K562 (cell line): ENCODE measurements around the gene NBEAL2. TPM values are rescaled to one million over a fixed set of nuclear protein-coding genes. Genes with fewer than 3 reads are reported as not detected.
"Not testable (repeated sequence)": the region's sequence is repeated elsewhere in the genome, so short reads cannot be mapped to it uniquely, and the experiment has no call there.

Source experiments
- ATAC-seq: fragments of 200-7000 bp; cut with Tn5 transposase; 3 replicates; pipeline ENCODE4 v1.9.1; 2020; ENCODE audit warnings: moderate library complexity
- BruUV-seq: library from RNA; stranded (reverse); fragments of 400-500 nt; replicated peaks from 2 replicates; lab custom pipeline; 2021; lab: Mats Ljungman, UMichigan
- CTCF ChIA-PET: fragments of 300-600 bp; formaldehyde crosslinking; extraction: SDS; loops from one replicate; lab custom pipeline; 2021; ENCODE audit warnings: low intra/inter-chr PET ratio; lab: Yijun Ruan, JAX
- POLR2A ChIA-PET: fragments of 300-600, 350-650 bp; sonication (Branson Sonifier 250); formaldehyde crosslinking; extraction: SDS; loops from one replicate; lab custom pipeline; 2021; ENCODE audit warnings: antibody characterized with exemption, inconsistent platforms; lab: Yijun Ruan, JAX
- DNase-seq, 4 experiments: peaks; one replicate each; pipeline versions ENCODE4 v3.0.0 to v3.0.0-alpha.2; 2011 to 2018; ENCODE audit warnings: low spot score in 3 of 4, mixed read lengths in 3 of 4; ENCODE audit errors: extremely low read depth in 1 of 4
- FAIRE-seq: peaks from 2 replicates; lab custom pipeline; 2011; peaks lifted over from hg19 to GRCh38; lab: Jason Lieb, UNC
- H2AFZ ChIP-seq: 2 replicates; pipeline ENCODE4 v1.6.0; 2011; ENCODE audit warnings: low read depth, low read length, control low read depth, inconsistent platforms
- H3K27ac ChIP-seq: fragments of 200-600 bp; 3 replicates; pipeline ENCODE4 v1.8.0; 2011; ENCODE audit warnings: low read depth, mild to moderate bottlenecking, control low read depth, inconsistent platforms, low read length, moderate library complexity, mixed read lengths; ENCODE audit errors: extremely low read depth
- H3K27me3 ChIP-seq, 2 experiments: fragments of 300-600 bp in 1 of 2; 2 replicates in 1 of 2; 3 replicates in 1 of 2; pipeline versions ENCODE4 v1.6.0 to v1.8.0; 2011; ENCODE audit warnings: inconsistent platforms in 2 of 2, low read length in 2 of 2, mild to moderate bottlenecking in 1 of 2, mixed read lengths in 1 of 2, moderate library complexity in 1 of 2; ENCODE audit not compliant: control insufficient read depth in 2 of 2, insufficient read depth in 2 of 2
- H3K36me3 ChIP-seq: fragments of 300-600 bp; 3 replicates; pipeline ENCODE4 v1.8.0; 2011; ENCODE audit warnings: mild to moderate bottlenecking, low read length, inconsistent platforms; ENCODE audit not compliant: control insufficient read depth, insufficient read depth
- H3K4me1 ChIP-seq, 2 experiments: fragments of 200-600 bp in 1 of 2; replicated peaks in 1 of 2; 2 replicates in 1 of 2; 3 replicates in 1 of 2; pipeline versions ENCODE4 v1.5.1 to v1.8.0; 2011; ENCODE audit warnings: inconsistent platforms in 2 of 2, low read length in 2 of 2, mild to moderate bottlenecking in 1 of 2, mixed read lengths in 1 of 2, moderate library complexity in 1 of 2; ENCODE audit not compliant: control insufficient read depth in 2 of 2, insufficient read depth in 2 of 2
- H3K4me2 ChIP-seq: 2 replicates; pipeline ENCODE4 v1.6.1; 2011; ENCODE audit warnings: low read length, control low read depth, inconsistent platforms, mixed read lengths; ENCODE audit not compliant: insufficient read depth
- H3K4me3 ChIP-seq: fragments of 200-600 bp; sonication (generic), shearing (Covaris generic); 2 replicates; pipeline ENCODE4 v1.5.1; 2016; ENCODE audit warnings: control low read depth, inconsistent platforms
- H3K79me2 ChIP-seq: fragments of 200-600 bp; 3 replicates; pipeline ENCODE4 v1.8.0; 2011; ENCODE audit warnings: low read length, inconsistent platforms; ENCODE audit not compliant: control insufficient read depth, insufficient read depth
- H3K9ac ChIP-seq, 2 experiments: 2 replicates each; pipeline versions ENCODE4 v1.6.0 to v1.6.1; 2011; ENCODE audit warnings: low read depth in 2 of 2, low read length in 2 of 2, control low read depth in 1 of 2, inconsistent platforms in 1 of 2, mild to moderate bottlenecking in 1 of 2, mixed read lengths in 1 of 2; ENCODE audit not compliant: insufficient read depth in 1 of 2
- H3K9me1 ChIP-seq: one replicate; pipeline ENCODE4 v1.6.0; 2011; ENCODE audit warnings: inconsistent platforms, mild to moderate bottlenecking, low read length, moderate library complexity; ENCODE audit not compliant: control insufficient read depth, insufficient read depth
- H3K9me3 ChIP-seq: replicated peaks from 2 replicates; pipeline ENCODE4 v1.5.1; 2011; ENCODE audit warnings: low read depth, low read length, inconsistent platforms; ENCODE audit not compliant: control insufficient read depth, insufficient read depth
- H4K20me1 ChIP-seq: replicated peaks from 2 replicates; pipeline ENCODE4 v1.6.1; 2011; ENCODE audit warnings: low read length, inconsistent platforms, mixed read lengths; ENCODE audit not compliant: control insufficient read depth, insufficient read depth
- MEIS2 ChIP-seq: fragments of 450-650 bp; IDR thresholded peaks from 2 replicates; pipeline ENCODE4 v1.6.1; 2014; ENCODE audit warnings: mild to moderate bottlenecking; ENCODE audit not compliant: partially characterized antibody
- PATZ1 ChIP-seq: fragments of 250-450 bp; sonication (Bioruptor Pico); IDR thresholded peaks from 2 replicates; pipeline ENCODE4 v1.5.0; 2020; ENCODE audit warnings: mild to moderate bottlenecking, borderline replicate concordance
- POLR2AphosphoS5 ChIP-seq: IDR thresholded peaks from 2 replicates; pipeline ENCODE4 v1.6.1; 2011; ENCODE audit warnings: mild to moderate bottlenecking, low read depth, low read length, moderate library complexity; ENCODE audit not compliant: control insufficient read depth, insufficient read depth
- WGBS: fragments of 100-300 bp; shearing (Covaris generic); methylation state at CpG from one replicate; pipeline ENCODE4 v1.1.6; 2016; ENCODE audit warnings: low coverage, mixed read lengths; ENCODE audit not compliant: insufficient coverage; ENCODE audit errors: missing lambda C conversion rate; 5-methylcytosine and 5-hydroxymethylcytosine counted together
- in situ Hi-C: fragments of 300-500 bp; cut with MboI; formaldehyde crosslinking; loops from 4 replicates; pipeline ENCODE4 v1.15.0; 2018; ENCODE audit warnings: inconsistent platforms, mixed read lengths
- intact Hi-C: fragments of 100-400 bp; cut with micrococcal nuclease; formaldehyde crosslinking; loops from 2 replicates; pipeline ENCODE4 v1.14.2; 2022
- polyA plus RNA-seq, 8 experiments: library from polyadenylated mRNA; depleted of rRNA in 4 of 8; stranded (reverse) in 5 of 8; unstranded in 3 of 8; fragments of >200 nt; fragmentation: Nextera tagmentation in 2 of 8; fragmentation: Illumina TruSeq in 1 of 8; extraction: Ambion mirVana in 2 of 8; extraction: Trizol in 1 of 8; gene quantifications; 2 replicates each; pipeline versions ENCODE4 v1.2.1 to v1.2.3, GENCODE V29; 2011 to 2014; ENCODE audit warnings: inconsistent platforms in 1 of 8, missing spikeins in 1 of 8
- total RNA-seq, 7 experiments: library from RNA; depleted of rRNA in 6 of 7; stranded (reverse); fragments of >200 nt in 6 of 7; fragmentation: Illumina TruSeq in 2 of 7; extraction: Trizol in 2 of 7; gene quantifications; 2 replicates each; pipeline versions ENCODE4 v1.2.1 to v1.2.3, GENCODE V29; 2011 to 2021; ENCODE audit warnings: low replicate concordance in 1 of 7
- TF ChIP-seq, protein P1 (sequence below): fragments of 450-650 bp; IDR thresholded peaks from 2 replicates; pipeline ENCODE4 v1.6.1; 2016

Gene NBEAL2
- total and polyA plus RNA-seq, 9 of the 15 experiments (the other 6 are each of a cell fraction or from before 2014, with no cell fraction given) = 0.06 to 114 (median 29.6) TPM

DNA sequence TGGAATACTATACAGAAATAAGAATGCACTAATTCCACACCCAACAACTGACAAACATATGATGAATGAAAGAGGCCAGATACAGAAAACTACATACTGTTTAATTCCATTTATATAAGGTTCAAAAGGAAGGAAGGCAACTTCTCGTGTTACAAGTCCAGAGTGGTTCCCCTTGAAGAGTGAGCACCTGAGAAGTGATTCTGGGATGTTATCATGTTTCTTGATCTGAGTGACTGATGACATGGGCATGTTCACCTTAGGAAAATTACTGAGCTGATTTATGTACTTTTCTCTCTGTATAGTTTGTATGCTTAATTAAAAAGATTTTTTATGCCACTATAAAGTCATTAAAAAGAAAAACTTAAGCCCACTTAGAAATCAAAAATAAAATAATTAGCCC lies 16.5 kb upstream of the NBEAL2 start:
- peaks cover 74% of the 10 kb centered on the region for H4K20me1 ChIP-seq
- ChIA-PET POLR2A (interaction anchor here (0.6 kb wide), 1 partner anchor 8 kb away, joined by 4 read pairs; no protein-coding TSS in a partner anchor), CTCF (interaction anchor here (0.6 kb wide), 1 partner anchor 12 kb away, joined by 4 read pairs; no protein-coding TSS in a partner anchor)
- ATAC-seq (no peak), FAIRE-seq (no peak), DNase-seq (no peak)
- H3K4me1 ChIP-seq = peaks cover 19 to 28% of the 10 kb centered on the region in 2 experiments
- intact Hi-C loops (no loop called here), in situ Hi-C loops (no loop called here)
- H3K9me3 ChIP-seq = no peaks in the 10 kb centered on the region
- H3K27me3 ChIP-seq = no peaks in the 10 kb centered on the region
- no peak overlapping the region for H3K4me3 ChIP-seq
- TF ChIP-seq, protein P1, sequence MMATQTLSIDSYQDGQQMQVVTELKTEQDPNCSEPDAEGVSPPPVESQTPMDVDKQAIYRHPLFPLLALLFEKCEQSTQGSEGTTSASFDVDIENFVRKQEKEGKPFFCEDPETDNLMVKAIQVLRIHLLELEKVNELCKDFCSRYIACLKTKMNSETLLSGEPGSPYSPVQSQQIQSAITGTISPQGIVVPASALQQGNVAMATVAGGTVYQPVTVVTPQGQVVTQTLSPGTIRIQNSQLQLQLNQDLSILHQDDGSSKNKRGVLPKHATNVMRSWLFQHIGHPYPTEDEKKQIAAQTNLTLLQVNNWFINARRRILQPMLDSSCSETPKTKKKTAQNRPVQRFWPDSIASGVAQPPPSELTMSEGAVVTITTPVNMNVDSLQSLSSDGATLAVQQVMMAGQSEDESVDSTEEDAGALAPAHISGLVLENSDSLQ = 0 out of 2 replicates have a peak, but pooled peaks have one; percentile 28
- TF ChIP-seq POLR2AphosphoS5 = no peak
- TF ChIP-seq PATZ1 (CRISPR knock-in tag) = no peak
- peak; percentile 40 for TF ChIP-seq MEIS2
- WGBS = 73% methylated on average over 1 of the region's 1 CpG
- H3K4me2 ChIP-seq = no peak overlapping the region
- peaks cover 70% of the 10 kb centered on the region for H3K36me3 ChIP-seq
- H3K9ac ChIP-seq = no peak overlapping the region
- H2AFZ ChIP-seq = no peak overlapping the region
- BruUV-seq = no TSS peak
- peaks cover 86% of the 10 kb centered on the region for H3K79me2 ChIP-seq
- H3K9me1 ChIP-seq = peaks cover 30% of the 10 kb centered on the region
- no peak overlapping the region for H3K27ac ChIP-seq

- BruUV-seq = not testable (repeated sequence)
Measured at GRCh38 chr3:46964038-46964590, 15.4 kb upstream of the NBEAL2 start.

More at GRCh38 chr3:46964038-46964590, 15.4 kb upstream of the NBEAL2 start:
- WGBS = 92% methylated on average over 4 of the region's 36 CpGs
- POLR2A ChIA-PET = interaction anchor here (0.6 kb wide), 1 partner anchor 114 kb away, joined by 3 read pairs; no protein-coding TSS in a partner anchor
- intact Hi-C loops, ATAC-seq, H3K4me2 ChIP-seq, in situ Hi-C loops, H2AFZ ChIP-seq, FAIRE-seq, H3K4me3 ChIP-seq, CTCF ChIA-PET, H3K27ac ChIP-seq, H3K27me3 ChIP-seq, H3K9me3 ChIP-seq, DNase-seq, H3K9ac ChIP-seq: not testable (repeated sequence)
- Histone ChIP-seq H3K36me3 (peaks cover 73% of the 10 kb centered on the region), H3K79me2 (peaks cover 86% of the 10 kb centered on the region), H4K20me1 (peaks cover 75% of the 10 kb centered on the region), H3K4me1 (peaks cover 24 to 25% of the 10 kb centered on the region in 2 experiments), H3K9me1 (peaks cover 36% of the 10 kb centered on the region)
